HG02610 (cell line): Measurements from ENCODE around the gene SUCLG2.
A peak's percentile ranks its signal among the peaks of the same experiment; 100 is the strongest.

Experiments
- ATAC-seq: cut with Tn5 transposase; IDR thresholded peaks from one replicate; pipeline ENCODE4 v1.9.1; 2021; ENCODE audit warnings: mild to moderate bottlenecking, moderate library complexity; ENCODE audit not compliant: unreplicated experiment

Gene SUCLG2

DNA sequence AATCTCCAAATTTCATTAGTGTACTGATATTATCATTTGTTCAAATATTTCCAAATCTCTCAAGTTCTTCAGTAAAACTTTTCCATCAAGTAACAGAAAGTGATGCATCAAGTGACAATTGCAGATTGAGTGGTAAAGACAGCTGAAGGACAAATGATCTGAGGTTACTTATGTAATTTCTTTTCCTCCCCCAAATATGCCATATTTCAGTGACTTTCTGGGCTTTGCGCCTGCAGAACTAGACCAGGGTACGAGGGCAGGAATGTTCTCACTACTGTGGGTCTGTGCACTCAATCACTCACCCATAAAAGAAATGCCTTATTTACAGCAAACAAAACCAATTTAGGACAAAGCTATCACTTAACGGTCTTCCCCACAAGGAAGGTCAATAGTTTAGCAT, 4.7 kb downstream of the SUCLG2 start:
- ATAC-seq = no peak

DNA sequence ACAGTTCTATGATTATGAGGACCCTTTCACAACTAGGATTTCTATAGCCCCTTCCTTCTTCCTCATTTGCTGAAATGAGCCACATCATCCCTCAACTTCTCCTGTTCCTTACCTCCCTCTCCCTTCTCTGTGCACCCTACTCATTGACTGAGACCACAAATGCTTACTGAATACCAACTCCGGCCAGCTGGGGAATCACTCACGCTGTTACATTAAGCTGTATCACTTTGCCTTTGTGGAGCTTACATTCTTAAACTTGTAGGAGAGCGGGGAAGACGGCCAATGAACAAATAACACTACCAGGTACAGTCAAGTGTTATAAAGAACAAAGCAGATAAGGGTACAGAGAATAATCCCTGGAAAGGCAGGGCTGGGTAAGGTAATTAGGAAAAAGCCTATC, 5.7 kb downstream of the SUCLG2 start:
- ATAC-seq = no peak

DNA sequence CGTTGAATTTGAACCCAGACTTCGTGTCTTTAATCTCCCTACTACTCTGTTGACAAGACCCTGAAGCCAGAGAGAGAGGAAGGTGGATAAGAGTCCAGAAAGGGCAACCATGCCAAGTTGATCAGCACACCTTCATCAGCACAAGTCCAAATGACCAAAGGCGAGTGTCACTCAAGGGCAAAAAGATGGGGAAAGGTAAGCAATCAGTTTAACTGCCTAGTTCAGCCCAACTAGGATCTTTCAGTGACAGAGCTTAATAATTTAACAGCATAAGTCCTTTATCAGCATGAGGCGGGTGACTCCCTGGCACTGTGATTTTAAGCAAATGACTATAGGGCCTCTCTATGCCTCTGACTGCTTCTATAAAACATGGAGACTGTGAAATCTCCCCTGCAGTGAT, 6.2 kb downstream of the SUCLG2 start:
- no peak for ATAC-seq

DNA sequence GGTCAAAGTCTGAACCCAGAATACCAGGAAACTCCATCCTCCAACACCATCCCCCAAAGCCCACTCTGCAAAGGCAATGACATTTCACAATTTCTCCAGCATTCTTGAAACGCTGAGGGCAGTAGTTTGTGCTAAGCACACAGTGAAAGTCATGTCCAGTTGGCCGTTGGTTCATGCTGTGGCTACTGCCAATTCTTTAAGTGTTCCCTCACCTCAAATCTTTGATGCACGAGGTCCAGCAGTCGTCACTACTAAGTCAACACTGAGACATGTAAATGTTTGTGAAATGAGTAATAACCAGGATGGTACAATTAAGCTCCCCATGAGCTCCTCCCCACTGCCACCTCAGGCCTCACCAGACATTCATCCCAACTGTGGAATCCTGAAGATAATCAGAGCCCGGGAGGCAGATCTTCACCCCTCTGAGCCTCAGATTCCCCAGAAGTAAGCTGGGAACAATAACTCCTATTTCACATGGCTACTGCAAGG, 7.0 kb downstream of the SUCLG2 start:
- no peak for ATAC-seq

DNA sequence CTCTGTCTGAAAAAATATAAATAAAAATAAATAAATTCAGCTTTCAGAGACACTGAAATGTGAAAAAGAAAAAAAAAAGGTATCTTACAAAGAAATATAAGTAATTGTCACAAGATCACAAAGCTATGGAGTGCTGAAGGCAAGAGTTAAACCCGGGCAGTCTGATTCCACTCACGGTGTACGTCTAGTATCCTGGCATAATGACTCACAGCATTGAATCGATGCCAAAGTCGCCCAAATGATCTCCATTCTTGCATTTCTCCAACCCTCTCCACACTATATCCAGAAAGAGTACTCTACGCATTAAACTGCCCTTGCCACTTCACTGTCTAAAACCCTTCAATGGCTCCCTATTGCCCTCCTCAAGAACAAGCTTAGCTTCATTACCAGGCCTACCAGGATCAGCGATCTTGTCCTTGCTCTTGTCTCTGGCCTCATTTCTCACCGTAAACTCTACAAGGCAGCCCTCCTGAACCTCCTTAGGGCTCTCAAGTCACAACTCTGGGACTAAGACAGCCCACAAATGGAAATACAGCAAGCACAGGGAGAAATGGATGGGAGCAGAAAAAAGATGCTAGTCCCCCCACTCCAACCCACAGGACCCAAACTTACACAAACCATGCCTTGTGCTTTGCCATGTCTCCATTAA, 7.7 kb downstream of the SUCLG2 start:
- ATAC-seq = no peak

DNA sequence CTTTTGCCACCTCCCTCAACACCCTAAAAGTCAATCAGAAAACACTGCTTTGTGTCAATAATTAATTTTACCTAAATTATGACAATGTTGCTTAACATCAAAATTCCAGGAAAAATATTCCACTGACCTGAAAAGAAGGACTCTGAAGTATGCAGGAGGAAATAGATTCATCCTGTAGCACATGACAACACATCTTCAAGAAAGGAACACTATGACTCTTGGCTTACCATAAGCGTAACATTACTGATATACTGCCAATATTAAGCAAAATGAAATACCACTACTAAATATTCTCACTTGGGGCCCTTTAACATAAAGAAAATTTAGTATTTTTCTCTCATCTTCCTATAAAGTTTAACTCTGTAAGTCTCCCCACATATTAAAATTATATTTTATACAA, 9.6 kb downstream of the SUCLG2 start:
- ATAC-seq = no peak

DNA sequence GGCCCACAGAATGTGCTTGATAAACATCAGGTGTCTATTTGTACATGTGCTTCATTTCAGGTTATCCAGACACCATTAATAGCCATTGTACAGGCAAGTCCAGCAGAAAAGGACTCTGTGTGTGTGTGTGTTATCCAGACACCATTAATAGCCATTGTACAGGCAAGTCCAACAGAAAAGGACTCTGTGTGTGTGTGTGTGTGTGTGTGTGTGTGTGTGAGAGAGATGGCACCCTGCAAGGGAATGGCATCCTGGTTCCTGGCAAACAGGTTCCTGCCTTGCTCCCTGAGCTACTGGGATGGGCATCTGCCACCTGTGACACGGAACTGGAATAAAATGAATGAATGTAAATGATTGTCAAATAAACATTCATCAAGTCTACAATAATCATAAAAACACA, 11.7 kb downstream of the SUCLG2 start:
- no peak for ATAC-seq

DNA sequence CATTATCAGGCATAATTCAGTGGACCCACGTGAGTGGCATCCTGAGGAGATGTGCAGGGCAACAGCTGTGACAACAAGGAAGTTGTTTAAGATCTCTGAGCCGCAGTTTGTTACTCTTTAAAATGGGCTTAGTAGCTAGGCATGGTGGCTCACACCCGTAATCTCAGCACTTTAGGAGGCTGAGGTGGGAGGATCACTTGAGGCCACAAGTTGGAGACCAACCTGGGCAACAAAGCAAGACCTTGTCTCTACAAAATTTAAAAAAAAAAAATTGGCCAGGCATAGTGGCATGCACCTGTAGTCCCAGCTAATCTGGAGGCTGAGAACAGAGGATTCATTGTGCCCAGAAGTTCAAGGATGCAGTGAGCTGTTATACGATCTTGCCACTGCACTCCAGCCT, 12.2 kb downstream of the SUCLG2 start:
- no peak for ATAC-seq

DNA sequence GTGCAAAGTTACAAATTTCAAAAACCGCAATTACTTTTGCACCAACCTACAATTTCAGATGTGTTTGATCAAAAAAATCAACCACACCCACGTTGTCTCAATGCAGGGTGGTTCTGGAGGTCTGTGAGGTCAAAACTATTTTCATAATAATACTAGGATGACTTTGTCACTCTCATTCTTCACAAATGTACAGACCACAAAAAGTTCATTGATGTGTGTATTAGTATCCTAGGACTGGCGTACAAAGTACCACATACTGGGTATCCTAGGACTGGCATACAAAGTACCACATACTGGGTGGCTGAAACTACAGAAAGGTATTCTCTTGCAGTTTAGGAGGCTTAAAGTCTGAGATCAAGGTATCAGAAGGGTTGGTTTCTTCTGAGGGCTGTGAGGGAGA, 13.0 kb downstream of the SUCLG2 start:
- peak; percentile 75 for ATAC-seq

DNA sequence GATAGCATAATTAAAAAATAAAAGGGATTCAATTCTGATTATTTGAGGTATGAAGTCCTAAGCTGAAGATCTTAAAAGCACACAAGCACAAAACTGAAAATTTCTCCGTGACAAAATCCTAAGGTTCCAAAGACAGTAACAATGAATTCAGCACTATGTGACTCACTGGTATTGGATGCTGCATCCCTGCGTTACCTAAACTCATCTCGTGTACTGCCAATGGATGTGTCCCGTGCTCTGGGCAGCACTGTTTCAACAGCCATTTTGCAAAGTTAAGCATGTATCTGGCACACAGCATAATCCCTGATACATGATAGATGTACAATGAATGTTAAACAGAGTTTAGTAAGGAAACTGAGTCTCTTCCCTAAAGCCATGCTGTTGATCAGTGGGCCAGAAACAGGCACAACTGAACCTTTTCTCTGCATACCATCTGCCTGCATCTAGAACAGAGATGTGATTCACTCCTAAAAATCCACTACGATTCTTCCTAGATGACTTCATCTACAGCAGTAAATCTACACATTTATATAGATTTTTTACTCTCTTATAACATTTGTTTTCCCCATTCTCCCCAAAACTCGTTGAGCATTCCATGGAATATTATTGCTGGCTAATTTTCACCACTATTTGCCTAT, 14.3 kb downstream of the SUCLG2 start:
- ATAC-seq = no peak

DNA sequence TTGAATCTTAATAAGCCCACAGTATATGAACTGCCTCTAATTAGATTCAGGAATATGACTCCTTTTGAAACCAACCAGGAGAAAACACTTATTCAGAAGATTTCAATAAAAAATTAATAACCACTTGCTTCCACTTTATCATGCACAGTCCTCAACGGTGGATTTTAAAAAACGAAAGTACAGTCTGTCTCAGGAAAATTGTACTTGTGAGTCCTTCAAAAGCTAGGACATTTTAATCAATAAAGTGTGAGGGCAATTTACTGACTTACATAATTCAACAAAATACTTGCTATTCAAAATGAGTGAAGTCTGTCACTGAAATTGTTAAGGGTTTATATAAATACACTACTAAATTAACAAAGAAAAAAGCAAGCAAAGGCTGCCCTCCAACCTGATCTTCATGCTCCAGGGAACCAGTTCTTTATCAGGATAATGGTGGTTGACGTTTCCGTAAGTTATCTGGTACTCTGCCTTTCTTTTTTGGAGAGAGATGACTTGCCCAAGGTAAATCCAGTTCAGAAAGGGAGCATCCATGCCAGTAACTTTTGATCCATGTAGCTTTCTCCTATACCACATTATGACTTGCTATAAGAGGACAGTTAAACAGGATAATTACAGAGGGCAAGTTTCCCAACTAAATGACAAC, 17.0 kb downstream of the SUCLG2 start:
- ATAC-seq = no peak

DNA sequence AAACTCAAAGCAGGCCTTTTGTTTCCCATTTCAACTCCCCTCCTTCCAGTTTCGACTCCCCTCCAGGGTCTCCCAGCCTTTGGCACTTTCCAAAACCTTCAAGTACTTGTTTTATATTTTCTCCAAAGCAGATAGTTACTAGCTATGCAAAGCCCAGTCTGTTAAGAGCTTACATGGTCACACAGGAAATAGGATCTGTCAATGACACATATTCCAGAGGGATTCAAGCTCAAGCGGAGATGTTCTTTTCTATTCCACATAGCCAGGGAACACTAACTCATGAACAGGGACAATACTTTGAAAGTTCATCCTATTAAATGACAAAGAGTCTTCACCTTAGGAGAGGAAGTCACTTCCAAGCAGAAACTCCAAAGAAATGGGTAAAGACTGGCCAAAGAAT, 18.6 kb downstream of the SUCLG2 start:
- ATAC-seq = no peak

DNA sequence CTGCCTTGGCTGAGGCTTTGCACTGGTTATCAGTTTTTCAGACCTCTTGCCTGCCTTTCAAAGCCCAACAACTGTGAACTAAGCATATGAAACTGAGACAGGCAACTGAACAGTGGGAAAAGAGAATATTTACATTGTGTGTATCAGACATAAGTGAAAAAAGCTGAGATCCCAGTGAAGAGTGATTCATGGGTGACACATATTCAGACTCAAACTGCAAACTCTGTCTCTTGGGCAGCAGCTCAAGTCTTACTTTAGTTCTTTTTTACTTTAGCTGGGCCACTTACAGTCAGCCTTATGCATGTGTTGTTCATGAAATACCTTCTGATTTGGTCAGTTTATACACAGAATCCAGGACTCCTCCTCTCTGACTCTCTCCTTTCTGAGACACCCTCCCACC, 19.2 kb downstream of the SUCLG2 start:
- no peak for ATAC-seq

DNA sequence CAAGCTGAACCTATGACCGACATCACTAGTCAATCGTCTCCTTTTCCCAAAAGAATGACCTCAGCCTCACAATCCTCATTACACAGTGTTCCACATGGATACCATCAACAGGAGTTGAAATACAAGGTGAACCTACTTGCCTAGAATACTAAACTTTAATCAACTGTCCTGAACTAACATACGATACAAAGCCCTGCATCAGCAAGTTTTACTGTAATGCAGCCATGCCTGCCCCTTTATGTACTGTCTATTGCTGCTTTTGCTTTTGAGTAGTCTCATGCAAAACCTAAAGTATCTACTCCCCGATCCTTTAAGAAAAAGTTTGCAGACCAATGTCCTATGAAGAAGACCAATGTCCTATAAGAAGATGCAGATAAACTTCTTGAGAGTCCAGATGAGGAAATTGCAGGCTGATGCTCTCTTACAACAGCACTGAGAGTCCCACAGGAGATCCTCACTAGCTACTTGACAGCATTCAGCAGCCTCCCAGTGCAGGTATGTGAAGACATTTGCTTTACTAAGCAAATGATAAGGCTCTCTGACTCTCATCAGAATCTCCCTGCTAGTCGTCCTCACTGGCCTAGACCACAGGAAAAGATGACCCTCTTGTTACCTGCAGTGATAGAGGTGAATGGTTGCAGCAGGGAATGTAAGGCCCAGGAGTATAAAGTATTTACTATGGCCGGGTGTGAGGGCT, 23.6 kb downstream of the SUCLG2 start:
- no peak for ATAC-seq

DNA sequence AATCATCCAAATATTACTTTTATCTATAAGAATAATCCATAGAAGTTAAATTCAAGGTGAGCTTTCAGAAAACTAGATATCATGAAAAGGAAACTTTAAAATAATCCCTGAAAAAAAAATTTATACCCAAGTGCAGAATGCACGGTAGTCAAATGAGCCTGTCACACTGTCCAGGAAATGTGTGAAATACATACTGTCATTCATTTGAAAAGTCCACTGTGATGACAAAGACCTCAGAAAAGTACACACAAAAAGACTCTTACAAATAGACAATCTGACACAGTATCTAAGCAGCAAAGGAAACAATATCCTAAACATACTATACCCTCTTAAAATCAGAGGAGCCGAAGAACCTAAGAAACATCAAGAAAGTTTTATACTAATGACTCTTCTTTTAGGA, 29.7 kb downstream of the SUCLG2 start:
- ATAC-seq = no peak

DNA sequence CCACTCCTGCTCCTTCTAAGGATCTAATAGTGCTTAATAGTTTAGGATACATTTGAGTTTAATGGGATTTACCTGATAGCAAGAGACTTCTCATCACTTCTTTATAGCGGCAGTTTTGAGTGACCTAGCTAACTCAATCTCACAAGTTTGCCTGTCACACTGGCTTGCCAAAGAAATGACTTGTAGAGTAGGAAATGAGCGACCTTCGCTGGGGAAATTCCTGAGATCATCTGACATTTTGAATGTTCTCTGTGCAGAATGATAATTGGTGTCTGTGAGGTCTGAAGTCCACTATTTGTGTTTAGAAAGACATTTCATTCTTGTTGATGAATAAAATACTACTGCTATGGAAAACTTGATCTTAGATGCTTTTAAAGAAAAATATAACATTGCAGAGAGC, 30.3 kb downstream of the SUCLG2 start:
- ATAC-seq = no peak

DNA sequence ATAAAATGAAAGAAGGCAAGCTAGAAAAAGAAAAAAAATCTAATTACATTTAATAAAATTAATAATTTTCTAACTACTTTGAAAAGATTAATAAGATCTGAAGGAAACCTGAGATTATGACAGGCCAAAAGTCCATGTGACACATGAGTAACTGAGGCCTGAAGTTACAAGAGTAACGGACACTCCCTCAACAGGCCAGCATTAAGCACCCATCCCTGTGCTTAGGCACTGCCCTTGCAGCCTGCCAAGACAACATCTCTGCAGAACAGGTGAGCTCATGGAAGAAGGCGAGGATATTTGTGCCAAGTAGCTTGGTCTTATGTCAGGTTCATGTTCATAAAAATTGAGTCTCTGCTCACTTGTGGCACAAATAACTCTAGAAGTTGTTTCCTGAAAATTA, 31.8 kb downstream of the SUCLG2 start:
- no peak for ATAC-seq

DNA sequence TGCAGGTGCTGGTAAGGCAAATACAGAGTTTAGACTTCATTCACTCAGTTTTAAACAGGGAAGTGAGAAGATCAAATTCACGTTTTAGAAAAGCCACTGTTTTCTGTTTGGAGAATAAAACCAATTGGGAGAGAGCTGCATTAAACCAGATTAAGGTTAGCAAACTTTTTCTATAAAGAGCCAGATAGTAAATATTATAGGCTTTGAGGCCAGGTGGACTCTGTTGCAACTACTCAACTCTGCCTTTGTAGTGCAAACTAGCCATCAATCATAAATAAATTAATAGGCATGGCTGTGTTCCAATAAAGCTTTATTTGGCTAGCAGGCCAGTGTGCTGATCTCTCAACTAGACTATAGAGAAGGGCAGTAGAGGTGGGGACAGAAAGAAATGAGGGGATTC, 33.5 kb downstream of the SUCLG2 start:
- ATAC-seq = no peak

DNA sequence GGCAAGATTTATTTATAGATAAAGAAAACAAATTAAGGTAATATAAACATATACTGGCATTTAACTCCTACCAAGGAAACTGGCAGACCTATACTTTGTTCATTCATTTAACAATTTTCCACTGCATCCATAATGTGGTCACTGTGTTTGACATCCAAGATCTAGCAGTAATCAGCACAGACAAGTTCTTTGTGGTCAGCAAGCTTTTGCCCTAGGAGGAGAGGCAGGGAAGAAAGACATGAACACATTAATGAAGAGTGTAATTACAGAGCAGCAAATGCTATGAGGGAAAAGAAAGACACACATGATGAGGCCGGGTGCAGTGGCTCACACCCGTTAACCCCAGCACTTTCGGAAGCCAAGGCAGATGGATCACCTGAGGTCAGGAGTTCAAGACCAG, 34.4 kb downstream of the SUCLG2 start:
- ATAC-seq = no peak

DNA sequence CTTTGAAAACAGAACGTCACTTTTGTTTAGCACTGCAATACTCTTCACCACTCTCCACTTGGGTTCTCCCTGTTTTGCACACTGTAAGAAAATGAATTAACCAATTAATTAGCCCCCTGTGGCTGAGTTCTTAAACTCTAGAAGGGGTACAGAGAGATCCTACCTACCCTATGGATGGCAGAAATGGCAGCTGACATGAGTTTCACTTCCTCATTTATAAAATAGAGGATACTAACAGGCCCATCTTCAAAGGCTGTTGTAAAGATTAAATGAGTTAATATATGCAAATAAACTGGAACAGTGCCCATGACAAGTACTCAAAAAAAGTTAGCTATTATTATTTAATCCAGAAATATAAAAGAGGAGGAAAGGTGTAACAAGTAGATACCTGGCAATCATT, 36.9 kb downstream of the SUCLG2 start:
- no peak for ATAC-seq

DNA sequence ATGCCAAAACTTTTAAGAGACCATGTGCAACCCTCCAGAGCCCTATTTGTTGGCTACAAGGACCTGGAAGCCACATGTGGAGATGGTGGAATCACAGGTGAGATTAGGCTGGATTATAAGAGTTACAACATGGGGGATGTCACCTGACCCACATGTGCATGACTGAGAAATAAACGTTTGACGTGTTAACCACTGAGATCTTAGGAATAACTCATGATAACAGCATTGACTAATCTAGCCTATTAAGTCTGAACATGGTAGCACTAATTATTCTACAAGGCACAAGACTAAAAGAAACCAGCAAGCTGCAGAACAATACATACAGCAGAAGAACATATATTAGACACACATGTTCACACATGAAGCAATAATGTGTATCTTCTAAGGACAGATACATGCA, 38.4 kb downstream of the SUCLG2 start:
- no peak for ATAC-seq

DNA sequence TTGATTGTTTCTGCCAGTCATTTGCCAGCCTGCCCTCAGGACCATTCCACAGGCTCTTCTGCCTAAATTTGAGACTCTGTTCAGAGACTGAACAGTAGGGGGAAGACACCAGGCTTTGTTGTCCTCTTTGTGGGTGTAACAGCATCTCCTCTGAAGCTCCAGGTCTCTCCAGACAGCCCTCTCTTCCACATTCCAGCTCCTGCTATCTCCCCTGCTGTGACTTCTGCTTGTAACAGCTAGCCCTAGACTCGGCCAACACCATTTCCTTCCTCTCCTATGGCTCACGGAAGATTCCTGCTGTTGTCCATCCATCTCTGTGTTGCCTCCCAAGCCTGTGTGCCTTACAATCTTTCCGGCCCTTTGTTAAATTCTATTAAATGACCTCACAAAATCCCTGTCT, 40.2 kb downstream of the SUCLG2 start:
- ATAC-seq = no peak
